ENCODE results near the gene PUS1.
"Not testable (repeated sequence)": the region's sequence is repeated elsewhere in the genome, so short reads cannot be mapped to it uniquely, and the experiment has no call there.

Gene PUS1

GRCh38 chr12:131960590-131961325 lies 31.7 kb downstream of the PUS1 start:
- DNase-seq (ENCODE audit: low spot score) = not testable (repeated sequence)

GRCh38 chr12:131961328-131961727 lies 32.3 kb downstream of the PUS1 start:
- not testable (repeated sequence) for DNase-seq (ENCODE audit: low spot score)

DNA sequence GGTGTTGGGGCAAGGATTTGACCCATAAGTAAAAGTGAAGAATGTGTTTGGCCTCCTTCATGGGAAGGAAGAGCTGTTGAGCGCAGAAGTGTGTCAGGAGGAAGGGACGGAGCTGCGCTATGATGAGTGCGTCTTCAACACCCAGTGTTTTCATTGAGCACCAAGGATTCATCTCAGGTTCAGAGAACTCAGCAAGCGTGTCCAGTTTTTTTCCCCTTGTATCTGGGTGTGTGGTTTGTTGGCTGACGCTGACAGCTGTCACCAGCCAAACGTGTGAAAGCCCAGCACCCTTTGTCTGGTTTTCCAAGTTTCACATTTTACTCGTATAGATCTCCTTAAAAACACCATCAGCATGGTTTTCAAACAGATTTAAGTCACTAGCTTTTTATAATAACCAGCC lies 33.0 kb downstream of the PUS1 start:
- no peak for DNase-seq (ENCODE audit: low spot score)

GRCh38 chr12:131963381-131963780 lies 34.3 kb downstream of the PUS1 start:
- DNase-seq (ENCODE audit: low spot score) = no peak

GRCh38 chr12:131965073-131965472 lies 36.0 kb downstream of the PUS1 start:
- DNase-seq (ENCODE audit: low spot score) = no peak

GRCh38 chr12:131971226-131971625 lies 42.1 kb downstream of the PUS1 start:
- no peak for DNase-seq (ENCODE audit: low spot score)

DNA sequence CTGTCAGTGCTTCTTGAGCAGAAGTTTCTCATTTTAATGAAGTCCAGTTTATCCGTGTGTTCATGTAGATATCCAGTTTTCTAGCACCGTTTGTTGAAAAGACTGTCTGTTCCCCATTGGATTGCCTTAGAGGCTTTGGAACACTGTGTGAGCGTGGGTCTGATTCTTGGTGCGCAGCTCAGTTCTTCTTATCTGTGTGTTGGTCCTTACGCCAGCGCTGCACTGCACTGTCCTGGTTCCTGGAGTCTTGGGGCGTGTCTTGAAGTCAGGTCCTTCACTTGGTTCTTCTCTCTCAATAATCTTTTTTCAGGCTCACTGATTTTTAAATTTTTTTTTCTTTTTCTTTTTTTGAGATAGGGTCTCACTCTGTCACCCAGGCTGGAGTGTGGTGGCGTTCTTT lies 46.2 kb downstream of the PUS1 start:
- DNase-seq (ENCODE audit: low spot score) = no peak

- DNase-seq (ENCODE audit: low spot score) = no peak
These were observed 50.5 kb downstream of the PUS1 start for GRCh38 chr12:131979606-131980005.

DNA sequence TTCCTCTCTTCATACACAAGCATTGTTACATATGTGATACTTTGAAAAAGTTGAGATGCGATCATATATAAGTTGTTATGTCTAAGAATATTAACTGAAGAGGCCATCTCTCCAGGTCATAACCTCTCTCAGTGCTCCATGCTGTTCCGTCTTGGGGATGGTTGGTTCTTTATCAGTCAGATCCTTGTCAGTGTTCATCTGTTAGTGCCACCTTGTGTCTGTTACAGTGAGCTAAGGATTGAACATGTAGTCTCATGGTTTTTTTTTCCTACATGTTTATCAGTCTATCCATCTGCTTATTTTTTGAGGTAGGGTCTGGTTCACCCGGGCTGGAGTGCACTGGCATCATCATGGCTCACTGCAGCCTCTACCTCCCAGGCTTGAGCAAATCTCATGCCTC lies 51.2 kb downstream of the PUS1 start:
- peak; percentile 6 for DNase-seq (ENCODE audit: low spot score)

DNA sequence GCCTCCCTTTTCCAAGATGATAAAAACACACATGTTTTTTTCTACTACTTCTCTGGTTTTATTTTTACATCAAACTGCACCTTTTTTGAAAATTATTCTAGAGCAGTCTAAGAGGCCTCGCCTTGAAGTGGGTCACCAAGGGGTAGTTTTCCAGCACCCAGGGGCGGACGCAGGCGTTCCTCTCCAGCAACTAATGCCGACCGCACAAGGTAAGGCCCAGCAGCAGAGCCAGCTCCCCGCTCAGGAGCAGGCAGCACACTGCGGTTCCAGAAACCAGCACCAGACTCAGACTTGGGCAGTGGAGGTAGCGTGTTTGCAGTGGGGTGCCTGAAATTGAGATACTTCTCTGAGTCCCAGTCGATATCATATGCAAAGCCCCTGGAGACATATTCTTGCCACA lies 52.3 kb downstream of the PUS1 start:
- DNase-seq (ENCODE audit: low spot score) = no peak

- no peak for DNase-seq (ENCODE audit: low spot score)
These were observed 53.0 kb downstream of the PUS1 start for GRCh38 chr12:131982041-131982440.

DNA sequence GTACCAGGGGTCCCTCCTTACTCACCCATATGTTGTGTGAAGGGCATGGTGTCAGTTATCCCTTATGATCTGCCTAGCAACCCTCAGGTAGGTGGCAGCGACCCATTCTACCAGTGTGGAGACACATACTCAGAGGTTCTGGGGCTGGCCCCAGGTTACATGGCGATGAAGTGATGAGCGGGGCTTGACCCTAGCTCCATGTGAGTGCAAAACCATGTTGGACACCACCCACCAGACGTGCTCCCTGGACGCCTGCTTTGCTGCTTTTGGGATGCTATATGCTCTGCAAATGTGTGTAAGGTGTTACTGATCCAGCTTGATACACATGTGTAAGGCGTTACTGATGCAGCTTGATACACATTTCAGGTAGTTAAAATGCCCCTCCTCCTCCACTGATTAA lies 54.0 kb downstream of the PUS1 start:
- no peak for DNase-seq (ENCODE audit: low spot score)

GRCh38 chr12:131983554-131983953 lies 54.5 kb downstream of the PUS1 start:
- no peak for DNase-seq (ENCODE audit: low spot score)

DNA sequence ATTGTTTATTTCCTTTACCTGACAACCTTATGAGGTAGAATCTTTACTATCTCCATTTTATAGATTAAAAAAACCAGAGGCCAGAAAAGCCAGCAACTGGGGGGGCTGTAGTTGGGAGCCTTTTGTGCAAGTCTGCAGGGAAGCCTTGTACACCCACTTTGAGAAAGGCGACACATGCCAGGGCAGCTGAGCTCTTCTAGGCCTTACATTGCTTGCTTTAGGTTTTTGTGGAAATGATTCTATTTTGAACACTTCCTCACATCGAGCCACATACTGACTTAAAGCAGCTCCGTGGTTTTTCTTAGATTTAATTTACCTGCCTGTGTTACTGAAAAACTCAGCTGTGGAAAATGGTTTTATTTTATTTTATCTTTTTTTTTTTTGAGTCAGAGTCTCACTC lies 55.3 kb downstream of the PUS1 start:
- DNase-seq (ENCODE audit: low spot score) = no peak

DNA sequence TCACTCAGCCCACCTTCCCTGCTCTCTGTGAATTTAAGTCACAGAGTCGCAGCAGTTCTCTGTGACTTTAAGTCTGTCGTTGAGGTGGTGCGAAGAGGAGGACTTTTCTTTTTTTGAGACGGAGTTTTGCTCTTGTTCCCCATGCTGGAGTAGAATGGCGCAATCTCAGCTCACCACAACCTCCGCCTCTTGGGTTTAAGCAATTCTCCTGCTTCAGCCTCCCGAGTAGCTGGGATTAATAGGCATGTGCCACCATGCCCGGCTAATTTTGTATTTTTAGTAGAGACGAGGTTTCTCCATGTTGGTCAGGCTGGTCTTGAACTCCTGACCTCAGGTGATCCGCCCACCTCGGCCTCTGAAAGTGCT lies 56.4 kb downstream of the PUS1 start:
- not testable (repeated sequence) for DNase-seq (ENCODE audit: low spot score)

GRCh38 chr12:131986361-131986760 lies 57.3 kb downstream of the PUS1 start:
- no peak for DNase-seq (ENCODE audit: low spot score)

DNA sequence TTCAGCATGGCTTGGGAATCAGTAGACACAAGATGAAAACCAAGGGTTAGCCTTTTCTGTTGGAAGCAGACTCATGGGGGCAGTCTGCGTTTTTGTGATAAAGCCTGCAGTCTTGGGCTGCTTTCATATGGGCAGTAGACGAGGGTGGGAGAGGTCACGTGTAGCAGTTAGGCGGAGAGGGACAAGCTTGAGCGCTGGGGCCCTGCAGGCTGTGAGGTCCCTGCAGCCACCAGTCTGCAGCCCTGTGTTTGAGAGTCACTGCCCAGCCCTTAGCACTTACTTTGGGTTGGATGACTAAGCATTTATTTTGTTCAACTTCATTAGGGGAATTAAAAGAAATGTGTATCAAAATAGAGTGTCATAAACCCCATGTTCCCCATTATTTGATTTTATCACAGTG lies 57.8 kb downstream of the PUS1 start:
- no peak for DNase-seq (ENCODE audit: low spot score)

DNA sequence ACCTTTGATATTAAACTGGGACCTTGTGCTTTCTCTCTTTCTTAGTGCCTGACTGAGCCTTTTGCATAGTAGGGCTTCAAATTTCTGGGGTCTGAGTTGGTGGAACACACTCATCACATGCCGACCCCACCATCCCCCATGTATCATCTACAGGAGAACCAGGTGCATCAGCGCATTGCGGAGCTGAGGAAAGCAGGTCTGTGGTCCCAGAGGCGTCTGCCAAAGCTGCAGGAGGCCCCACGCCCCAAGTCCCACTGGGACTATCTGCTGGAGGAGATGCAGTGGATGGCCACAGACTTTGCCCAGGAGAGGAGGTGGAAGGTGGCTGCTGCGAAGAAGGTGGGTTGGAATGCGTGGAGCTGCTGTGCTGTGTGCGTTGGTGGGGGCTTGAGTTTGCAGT lies 58.5 kb downstream of the PUS1 start:
- DNase-seq (ENCODE audit: low spot score) = no peak

DNA sequence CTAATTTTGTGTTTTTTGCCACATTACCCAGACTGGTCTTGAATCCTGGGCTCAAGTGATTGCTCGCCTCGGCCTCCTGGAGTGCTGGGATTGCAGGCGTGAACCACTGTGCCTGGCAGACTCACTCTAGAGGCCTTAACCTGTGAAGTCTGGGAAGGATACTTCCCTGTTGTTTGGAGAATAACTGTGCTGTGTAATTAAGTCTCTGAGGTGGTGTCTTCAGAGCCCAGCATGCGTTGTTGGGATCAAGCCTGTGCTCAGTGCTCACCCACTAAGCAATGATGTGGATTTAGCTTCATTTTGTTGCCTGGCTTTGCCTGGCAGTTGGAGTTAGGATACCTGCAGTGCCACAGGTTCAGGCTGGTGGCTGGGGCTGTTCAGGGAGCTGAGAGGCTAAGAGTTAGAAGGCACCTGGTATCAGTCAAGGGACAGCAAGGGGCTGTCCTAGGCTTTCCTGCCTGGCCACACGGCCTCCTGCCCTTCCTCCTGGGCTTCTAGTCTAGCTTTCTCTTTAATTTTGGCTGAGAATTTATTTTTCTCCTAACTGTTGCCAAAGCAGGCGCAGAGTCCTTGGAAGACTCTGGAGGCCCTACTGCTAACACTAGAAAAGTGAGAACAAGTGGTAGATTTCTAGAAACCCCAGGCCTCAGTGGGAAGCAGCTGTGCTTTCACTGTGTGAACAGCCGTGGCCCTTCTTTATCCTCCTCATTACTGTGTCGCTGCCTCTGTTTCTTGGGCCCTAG lies 59.1 kb downstream of the PUS1 start:
- DNase-seq (ENCODE audit: low spot score) = no peak

DNA sequence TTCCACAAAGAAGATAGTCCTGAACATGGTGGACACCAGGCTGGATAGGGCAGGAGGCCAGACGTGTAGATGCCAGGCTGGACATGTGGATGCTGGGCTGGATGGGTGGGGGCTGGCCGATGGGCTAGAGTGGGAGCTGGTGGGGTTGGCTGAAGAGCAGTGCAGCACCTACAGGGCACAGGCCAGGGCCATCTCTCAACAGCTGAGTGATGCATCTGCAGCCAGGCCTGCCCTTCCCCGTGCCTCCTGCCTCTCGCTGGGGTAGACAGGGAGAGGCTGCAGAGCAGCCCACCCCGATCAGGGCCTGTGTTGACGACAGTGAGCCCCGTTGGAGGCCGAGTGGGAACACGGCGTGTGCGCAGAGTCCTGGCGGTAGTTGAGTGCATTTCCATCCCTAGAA lies 59.9 kb downstream of the PUS1 start:
- no peak for DNase-seq (ENCODE audit: low spot score)

DNA sequence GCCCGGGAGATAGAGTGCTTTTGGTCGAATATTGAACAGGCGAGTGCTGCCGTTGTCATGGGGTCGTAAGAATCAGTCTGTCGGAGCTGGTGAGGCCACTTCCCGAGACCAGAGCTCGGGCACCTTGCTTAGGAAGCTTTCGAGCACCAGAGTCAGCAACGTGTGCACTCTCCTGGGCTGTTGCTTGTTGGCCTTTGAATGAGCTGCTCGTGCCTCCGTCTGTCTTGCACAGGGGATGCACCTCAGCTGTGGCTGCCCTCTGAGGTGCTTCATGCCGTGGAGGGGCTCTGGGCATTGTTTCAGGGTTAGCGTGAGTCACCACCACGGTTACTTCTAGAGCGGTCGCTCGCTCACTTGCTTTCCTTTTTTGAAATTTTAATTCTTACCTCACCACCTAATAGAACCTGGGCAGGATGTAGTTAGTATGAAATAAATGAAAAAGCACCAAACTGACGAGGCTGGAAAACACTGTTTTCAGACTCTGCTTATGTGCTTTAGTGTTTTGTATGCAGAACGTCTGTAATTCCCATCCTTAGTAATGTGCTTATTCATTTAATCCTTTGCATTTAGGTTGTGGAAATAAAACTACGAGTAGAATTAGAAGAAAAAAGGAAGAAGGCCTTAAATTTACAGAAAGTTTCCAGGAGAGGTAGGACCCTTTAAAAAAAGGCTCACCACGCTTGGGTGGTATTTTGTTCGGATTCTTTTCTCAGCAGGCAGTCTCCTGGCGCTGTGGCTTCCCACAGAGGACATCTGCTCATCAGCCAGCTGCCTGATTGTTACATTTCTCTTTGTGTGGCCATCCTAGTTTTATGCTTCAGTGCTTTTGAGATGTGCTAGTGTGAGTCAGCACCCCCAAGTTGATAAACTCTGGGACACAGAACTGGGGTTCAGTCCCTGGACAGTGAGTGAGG lies 61.2 kb downstream of the PUS1 start:
- DNase-seq (ENCODE audit: low spot score) = no peak

DNA sequence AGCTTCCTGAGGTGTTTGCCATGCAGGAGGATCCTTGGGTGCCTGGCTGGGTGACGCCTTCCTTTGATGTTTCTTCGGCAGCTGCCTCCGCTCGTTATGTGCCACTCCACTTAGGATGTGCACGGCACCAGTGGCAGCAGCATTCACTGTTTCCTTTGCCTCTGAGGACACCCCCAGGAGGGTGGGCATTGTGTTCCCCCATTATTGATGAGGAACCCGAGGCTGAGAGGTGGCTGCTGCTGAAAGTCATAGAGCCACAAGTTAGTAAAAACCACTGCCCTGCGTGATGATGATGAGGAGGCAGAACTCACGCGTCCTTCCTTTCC lies 61.9 kb downstream of the PUS1 start:
- no peak for DNase-seq (ENCODE audit: low spot score)
